Caco-2 (cell line): ENCODE results near the gene CAMK2G. TPM values are rescaled to one million over a fixed set of nuclear protein-coding genes. Genes with fewer than 3 reads are reported as not detected.
A peak's percentile ranks its signal among the peaks of the same experiment; 100 is the strongest.

Experiments used
- BruUV-seq: library from RNA; stranded (reverse); fragments of 400-500 nt; replicated peaks from 2 replicates; lab custom pipeline; 2021; lab: Mats Ljungman, UMichigan
- CTCF ChIA-PET: fragments of 300-600 bp; sonication (Branson Sonifier 250); formaldehyde crosslinking; loops from one replicate; lab custom pipeline; 2022; ENCODE audit warnings: antibody characterized with exemption; lab: Charles Lee
- POLR2A ChIA-PET: fragments of 300-600 bp; sonication (Branson Sonifier 250); formaldehyde crosslinking; loops from one replicate; lab custom pipeline; 2022; ENCODE audit warnings: antibody characterized with exemption; lab: Charles Lee
- DNase-seq, 2 experiments: peaks; one replicate each; pipeline versions ENCODE4 v3.0.0 to v3.0.0-alpha.2; 2020 to 2022
- H3K27me3 ChIP-seq: replicated peaks from 2 replicates; pipeline ENCODE4 v1.6.0; 2011; ENCODE audit warnings: low read length; ENCODE audit not compliant: control insufficient read depth, insufficient read depth
- H3K36me3 ChIP-seq: 2 replicates; pipeline ENCODE4 v1.5.1; 2011; ENCODE audit warnings: low read length; ENCODE audit not compliant: control insufficient read depth, insufficient read depth
- H3K4me1 ChIP-seq: fragments of 250-450 bp; sonication (Bioruptor Pico); 2 replicates; pipeline ENCODE4 v1.5.1; 2020; ENCODE audit warnings: mild to moderate bottlenecking
- H3K4me3 ChIP-seq: 2 replicates; pipeline ENCODE4 v1.5.1; 2011; ENCODE audit warnings: low read depth, mild to moderate bottlenecking, control low read depth, low read length
- H3K9me3 ChIP-seq: fragments of 250-450 bp; sonication (Bioruptor Pico); 2 replicates; pipeline ENCODE4 v1.5.1; 2020; ENCODE audit warnings: mild to moderate bottlenecking, moderate library complexity
- H3K27ac Mint-ChIP-seq: one replicate; pipeline ENCODE4 v1.8.0; 2022; ENCODE audit warnings: mixed read lengths; ENCODE audit not compliant: unreplicated experiment
- H3K27me3 Mint-ChIP-seq: one replicate; pipeline ENCODE4 v1.8.0; 2022; ENCODE audit warnings: mixed read lengths; ENCODE audit not compliant: insufficient read depth, unreplicated experiment
- H3K36me3 Mint-ChIP-seq: one replicate; pipeline ENCODE4 v1.8.0; 2022; ENCODE audit warnings: mild to moderate bottlenecking, mixed read lengths; ENCODE audit not compliant: insufficient read depth, unreplicated experiment
- H3K4me1 Mint-ChIP-seq: one replicate; pipeline ENCODE4 v1.8.0; 2022; ENCODE audit warnings: low read depth, mixed read lengths; ENCODE audit not compliant: unreplicated experiment
- H3K4me3 Mint-ChIP-seq: one replicate; pipeline ENCODE4 v1.8.0; 2022; ENCODE audit warnings: mild to moderate bottlenecking, moderate library complexity, mixed read lengths; ENCODE audit not compliant: unreplicated experiment
- H3K9me3 Mint-ChIP-seq: one replicate; pipeline ENCODE4 v1.8.0; 2022; ENCODE audit warnings: mixed read lengths; ENCODE audit not compliant: unreplicated experiment
- CTCF ChIP-seq, 2 experiments: fragments of 200-600 bp in 1 of 2; IDR thresholded peaks; 1 replicate in 1 of 2; 2 replicates in 1 of 2; pipeline versions ENCODE4 v1.5.1 to v1.8.0; 2011 to 2022; ENCODE audit warnings: antibody characterized with exemption in 1 of 2, control low read depth in 1 of 2, inconsistent platforms in 1 of 2, low read depth in 1 of 2, low read length in 1 of 2, mild to moderate bottlenecking in 1 of 2, moderate library complexity in 1 of 2; ENCODE audit not compliant: insufficient read depth in 1 of 2, severe bottlenecking in 1 of 2, unreplicated experiment in 1 of 2
- intact Hi-C: fragments of 100-400 bp; cut with micrococcal nuclease; formaldehyde crosslinking; loops from one replicate; pipeline ENCODE4 v1.10.0; 2022; ENCODE audit not compliant: unreplicated experiment
- total RNA-seq: library from RNA; stranded (reverse); gene quantifications from 2 replicates; pipeline ENCODE4 v1.2.3, GENCODE V29; 2022

Gene CAMK2G
- total RNA-seq, 1 experiment from 2014 or later, result 78.8 TPM

- ChIA-PET POLR2A (no interaction called here), CTCF (interaction anchor here (0.6 to 1.0 kb wide), 3 partner anchors 91 to 145 kb away, joined by 3 read pairs; partner anchors contain the start of gene PLAU)
- H3K27me3 ChIP-seq, result no peaks in the 10 kb centered on the region
- Mint-ChIP-seq H3K27me3 (no peaks in the 10 kb centered on the region), H3K9me3 (no peaks in the 10 kb centered on the region), H3K4me1 (no peaks in the 10 kb centered on the region), H3K27ac (no peak overlapping the region), H3K4me3 (no peak overlapping the region), H3K36me3 (peaks cover 78% of the 10 kb centered on the region)
- intact Hi-C loops, result no loop called here
- DNase-seq, result no peak
- no peak for TF ChIP-seq CTCF (IDR thresholded peaks at IDR 0.05; ENCODE audit: insufficient read depth in 1 of 2, low read depth in 1 of 2, low read length in 1 of 2, severe bottlenecking in 1 of 2, unreplicated experiment in 1 of 2)
- no peaks in the 10 kb centered on the region for H3K4me1 ChIP-seq
- no TSS peak for BruUV-seq
- H3K9me3 ChIP-seq, result no peaks in the 10 kb centered on the region
- H3K4me3 ChIP-seq, result no peak overlapping the region
- peaks cover 5% of the 10 kb centered on the region for H3K36me3 ChIP-seq
These were observed 54.8 kb downstream of the CAMK2G start for GRCh38 chr10:73819513-73820093.

GRCh38 chr10:73819081-73819480, 55.3 kb downstream of the CAMK2G start:
- Histone ChIP-seq H3K9me3 (no peaks in the 10 kb centered on the region), H3K4me3 (no peak overlapping the region), H3K36me3 (peaks cover 5% of the 10 kb centered on the region), H3K27me3 (no peaks in the 10 kb centered on the region), H3K4me1 (no peaks in the 10 kb centered on the region)
- intact Hi-C loops, result no loop called here
- Mint-ChIP-seq H3K36me3 (peaks cover 76% of the 10 kb centered on the region), H3K4me3 (no peak overlapping the region), H3K27me3 (no peaks in the 10 kb centered on the region), H3K9me3 (no peaks in the 10 kb centered on the region), H3K4me1 (no peaks in the 10 kb centered on the region), H3K27ac (no peak overlapping the region)
- ChIA-PET CTCF (interaction anchor here (0.6 to 1.0 kb wide), 4 partner anchors 60 to 169 kb away, joined by 3 to 7 read pairs (median 4); no protein-coding TSS in a partner anchor), POLR2A (no interaction called here)
- no TSS peak for BruUV-seq
- TF ChIP-seq CTCF (IDR thresholded peaks at IDR 0.05; ENCODE audit: insufficient read depth in 1 of 2, low read depth in 1 of 2, low read length in 1 of 2, severe bottlenecking in 1 of 2, unreplicated experiment in 1 of 2), result no peak
- no peak for DNase-seq

- Histone ChIP-seq H3K4me1 (no peaks in the 10 kb centered on the region), H3K4me3 (no peak overlapping the region), H3K36me3 (peaks cover 2% of the 10 kb centered on the region), H3K27me3 (no peaks in the 10 kb centered on the region), H3K9me3 (no peaks in the 10 kb centered on the region)
- BruUV-seq, result no TSS peak
- ChIA-PET POLR2A (no interaction called here), CTCF (interaction anchor here (0.6 to 1.0 kb wide), 2 partner anchors 61 to 170 kb away, joined by 5 to 7 read pairs; no protein-coding TSS in a partner anchor)
- no peak for TF ChIP-seq CTCF (IDR thresholded peaks at IDR 0.05; ENCODE audit: insufficient read depth in 1 of 2, low read depth in 1 of 2, low read length in 1 of 2, severe bottlenecking in 1 of 2, unreplicated experiment in 1 of 2)
- H3K9me3 Mint-ChIP-seq, result no peaks in the 10 kb centered on the region
- peak in 1 of 2 experiments; percentile 21 for DNase-seq
- no peak overlapping the region for H3K27ac Mint-ChIP-seq
- no peak overlapping the region for H3K4me3 Mint-ChIP-seq
- peaks cover 71% of the 10 kb centered on the region for H3K36me3 Mint-ChIP-seq
- intact Hi-C loops, result no loop called here
- no peaks in the 10 kb centered on the region for H3K27me3 Mint-ChIP-seq
- H3K4me1 Mint-ChIP-seq, result no peaks in the 10 kb centered on the region
These were observed 56.0 kb downstream of the CAMK2G start for GRCh38 chr10:73818402-73818801.
